H1 (cell line): ENCODE data around the gene PLEK.

Source experiments
- CHD1 ChIP-seq: IDR thresholded peaks from 2 replicates; pipeline ENCODE4 v1.6.1; 2012; ENCODE audit warnings: low read depth, low read length, improper control_type of control experiment
- GABPA ChIP-seq: IDR thresholded peaks from 2 replicates; pipeline ENCODE4 v1.6.1; 2011; ENCODE audit warnings: mild to moderate bottlenecking, low read length, moderate library complexity, borderline replicate concordance; ENCODE audit not compliant: insufficient read depth
- KDM1A ChIP-seq: fragments of 200-600, 300-600 bp; sonication (generic); IDR thresholded peaks from 2 replicates; pipeline ENCODE4 v1.7.1; 2016; ENCODE audit warnings: mild to moderate bottlenecking, low read length, borderline replicate concordance
- POLR2A ChIP-seq, 2 experiments: IDR thresholded peaks; 1 replicate in 1 of 2; 2 replicates in 1 of 2; pipeline ENCODE4 v1.6.1; 2011; ENCODE audit warnings: low read depth in 2 of 2, low read length in 2 of 2, mild to moderate bottlenecking in 2 of 2; ENCODE audit errors: control extremely low read depth in 1 of 2
- RFX5 ChIP-seq: IDR thresholded peaks from 2 replicates; pipeline ENCODE4 v1.6.1; 2011; ENCODE audit warnings: low read depth, low read length, improper control_type of control experiment, borderline replicate concordance
- RXRA ChIP-seq: IDR thresholded peaks from 2 replicates; pipeline ENCODE4 v1.6.1; 2011; ENCODE audit warnings: low read depth, mild to moderate bottlenecking, low read length, moderate library complexity; ENCODE audit not compliant: insufficient read depth
- TAF1 ChIP-seq: IDR thresholded peaks from 2 replicates; pipeline ENCODE4 v1.6.1; 2011; ENCODE audit warnings: mild to moderate bottlenecking, low read depth, low read length
- TCF12 ChIP-seq: IDR thresholded peaks from 2 replicates; pipeline ENCODE4 v1.6.1; 2011; ENCODE audit warnings: low read depth, mild to moderate bottlenecking, low read length
- TF ChIP-seq, protein P1 (sequence below), 3 experiments: IDR thresholded peaks; 1 replicate in 2 of 3; 2 replicates in 1 of 3; pipeline versions ENCODE4 v1.5.1 to v1.6.1; 2011; ENCODE audit warnings: low read length in 3 of 3, mild to moderate bottlenecking in 3 of 3, inconsistent platforms in 2 of 3, low read depth in 1 of 3, moderate library complexity in 1 of 3; ENCODE audit not compliant: insufficient read depth in 1 of 3; ENCODE audit errors: control extremely low read depth in 1 of 3
- TF ChIP-seq, protein P2 (sequence below): IDR thresholded peaks from 2 replicates; pipeline ENCODE4 v1.6.1; 2012; ENCODE audit warnings: inconsistent platforms
- TF ChIP-seq, protein P3 (sequence below): IDR thresholded peaks from 2 replicates; pipeline ENCODE4 v1.6.1; 2012; ENCODE audit warnings: inconsistent platforms

DNA sequence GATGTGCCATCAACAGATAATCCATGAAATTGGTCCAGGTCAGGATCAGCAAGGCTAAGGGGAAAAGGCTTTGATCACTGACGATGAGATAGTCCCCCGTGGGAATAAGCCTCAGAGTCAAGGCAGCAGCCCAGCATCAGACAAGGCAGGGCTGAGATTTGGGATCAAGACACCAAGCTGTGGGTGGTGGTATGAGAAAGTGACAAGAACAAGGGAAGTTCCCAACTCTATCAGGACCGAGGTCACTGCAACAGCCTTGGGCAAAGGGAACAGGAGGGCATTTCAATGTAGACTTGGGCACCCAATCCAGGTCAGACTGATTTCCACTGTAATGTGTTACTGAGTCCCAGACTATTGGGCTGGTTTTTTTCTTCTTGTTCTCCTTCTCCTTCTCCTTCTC lies 18.7 kb downstream of the PLEK start:
- TF ChIP-seq GABPA (no peak), RXRA (no peak), CHD1 (no peak), TAF1 (no peak), KDM1A (no peak), POLR2A (IDR thresholded peaks at IDR 0.05; ENCODE audit: control extremely low read depth in 1 of 2, low read depth in 2 of 2, low read length in 2 of 2) (no peak), TCF12 (no peak), RFX5 (no peak)
- TF ChIP-seq, protein P1, sequence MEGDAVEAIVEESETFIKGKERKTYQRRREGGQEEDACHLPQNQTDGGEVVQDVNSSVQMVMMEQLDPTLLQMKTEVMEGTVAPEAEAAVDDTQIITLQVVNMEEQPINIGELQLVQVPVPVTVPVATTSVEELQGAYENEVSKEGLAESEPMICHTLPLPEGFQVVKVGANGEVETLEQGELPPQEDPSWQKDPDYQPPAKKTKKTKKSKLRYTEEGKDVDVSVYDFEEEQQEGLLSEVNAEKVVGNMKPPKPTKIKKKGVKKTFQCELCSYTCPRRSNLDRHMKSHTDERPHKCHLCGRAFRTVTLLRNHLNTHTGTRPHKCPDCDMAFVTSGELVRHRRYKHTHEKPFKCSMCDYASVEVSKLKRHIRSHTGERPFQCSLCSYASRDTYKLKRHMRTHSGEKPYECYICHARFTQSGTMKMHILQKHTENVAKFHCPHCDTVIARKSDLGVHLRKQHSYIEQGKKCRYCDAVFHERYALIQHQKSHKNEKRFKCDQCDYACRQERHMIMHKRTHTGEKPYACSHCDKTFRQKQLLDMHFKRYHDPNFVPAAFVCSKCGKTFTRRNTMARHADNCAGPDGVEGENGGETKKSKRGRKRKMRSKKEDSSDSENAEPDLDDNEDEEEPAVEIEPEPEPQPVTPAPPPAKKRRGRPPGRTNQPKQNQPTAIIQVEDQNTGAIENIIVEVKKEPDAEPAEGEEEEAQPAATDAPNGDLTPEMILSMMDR (IDR thresholded peaks at IDR 0.05; ENCODE audit: control extremely low read depth in 1 of 3, insufficient read depth in 1 of 3, low read depth in 1 of 3, low read length in 3 of 3) = no peak
- TF ChIP-seq, protein P2, sequence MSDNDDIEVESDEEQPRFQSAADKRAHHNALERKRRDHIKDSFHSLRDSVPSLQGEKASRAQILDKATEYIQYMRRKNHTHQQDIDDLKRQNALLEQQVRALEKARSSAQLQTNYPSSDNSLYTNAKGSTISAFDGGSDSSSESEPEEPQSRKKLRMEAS = no peak
- TF ChIP-seq, protein P3, sequence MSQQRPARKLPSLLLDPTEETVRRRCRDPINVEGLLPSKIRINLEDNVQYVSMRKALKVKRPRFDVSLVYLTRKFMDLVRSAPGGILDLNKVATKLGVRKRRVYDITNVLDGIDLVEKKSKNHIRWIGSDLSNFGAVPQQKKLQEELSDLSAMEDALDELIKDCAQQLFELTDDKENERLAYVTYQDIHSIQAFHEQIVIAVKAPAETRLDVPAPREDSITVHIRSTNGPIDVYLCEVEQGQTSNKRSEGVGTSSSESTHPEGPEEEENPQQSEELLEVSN = no peak
